Stomach (tissue), 9 donors: ENCODE data around the gene SPTLC2. TPM values are rescaled to one million over a fixed set of nuclear protein-coding genes. Genes with fewer than 3 reads are reported as not detected.

Experiments
- DNase-seq, 2 donors: peaks; one replicate each; pipeline versions ENCODE4 v3.0.0 to v3.0.0-alpha.2; 2013 to 2019
- H3K27ac ChIP-seq, 5 donors: fragments of 200-600 bp in 4 of 5; sonication (generic) in 4 of 5; one replicate each; pipeline ENCODE4 v1.5.1; 2013 to 2019; ENCODE audit warnings: mild to moderate bottlenecking in 1 of 5, moderate library complexity in 1 of 5
- H3K27me3 ChIP-seq, 3 donors: fragments of 200-600 bp; sonication (generic); one replicate each; pipeline ENCODE4 v1.5.1; 2017 to 2019; ENCODE audit warnings: mixed run types in 1 of 3
- H3K36me3 ChIP-seq, 4 donors: fragments of 200-600 bp; sonication (generic); 1 replicate in 3 of 4; 2 replicates in 1 of 4; pipeline ENCODE4 v1.5.1; 2016 to 2019
- H3K4me1 ChIP-seq, 4 donors: fragments of 200-600 bp; sonication (generic); one replicate each; pipeline ENCODE4 v1.5.1; 2016 to 2019
- H3K4me3 ChIP-seq, 4 donors: fragments of 200-600 bp; sonication (generic) in 3 of 4; one replicate each; pipeline ENCODE4 v1.5.1; 2016 to 2019; ENCODE audit warnings: mild to moderate bottlenecking in 1 of 4
- H3K9me3 ChIP-seq, 4 donors: fragments of 200-600 bp; sonication (generic); one replicate each; pipeline ENCODE4 v1.5.1; 2016 to 2019
- CTCF ChIP-seq, 7 experiments: fragments of 450-650 bp in 4 of 7; fragments of 200-600 bp in 3 of 7; sonication (generic) in 3 of 7; IDR thresholded peaks; one replicate each; pipeline ENCODE4 v1.5.1; 2016 to 2019; ENCODE audit warnings: antibody characterized with exemption in 7 of 7, control low read depth in 2 of 7, mild to moderate bottlenecking in 1 of 7
- EP300 ChIP-seq: sonication (generic); formaldehyde crosslinking; IDR thresholded peaks from one replicate; pipeline ENCODE4 v1.6.1; 2017; ENCODE audit warnings: antibody characterized with exemption
- POLR2A ChIP-seq, 4 donors: fragments of 450-650 bp; IDR thresholded peaks; one replicate each; pipeline ENCODE4 v1.6.1; 2016; ENCODE audit warnings: antibody characterized with exemption in 4 of 4, control low read depth in 2 of 4, mild to moderate bottlenecking in 1 of 4, moderate library complexity in 1 of 4
- POLR2AphosphoS5 ChIP-seq, 3 donors: sonication (generic); formaldehyde crosslinking; IDR thresholded peaks; one replicate each; pipeline ENCODE4 v1.6.1; 2016; ENCODE audit warnings: antibody characterized with exemption in 3 of 3
- WGBS, 5 donors: extraction: QIAGEN DNeasy Blood & Tissue Kit in 3 of 5; methylation state at CpG; one replicate each; pipeline versions ENCODE4 v1.1.5 to v1.1.7; 2013 to 2018; 5-methylcytosine and 5-hydroxymethylcytosine counted together
- intact Hi-C: fragments of 100-400 bp; cut with DNase I; formaldehyde crosslinking; loops from one replicate; pipeline ENCODE4 v1.15.1; 2023; ENCODE audit warnings: low total_unique reads
- polyA plus RNA-seq, 3 donors: library from polyadenylated mRNA; stranded (reverse); fragments of 200-250 nt; gene quantifications; one replicate each; pipeline ENCODE4 v1.2.3, GENCODE V29; 2013
- total RNA-seq, 5 donors: library from RNA; depleted of rRNA; stranded (reverse); fragments of >200 nt; gene quantifications; one replicate each; pipeline versions ENCODE4 v1.1.0 to v1.2.3, GENCODE V29; 2014 to 2016
- donor health status: healthy with polysubstance abuse.
- donor health status: Bipolar disorder and iron deficiency.
- donor health status: healthy.

Gene SPTLC2
- total and polyA plus RNA-seq, 8 donors = 3.4 to 97.5 (median 13.6) TPM

- H3K27ac ChIP-seq = no peak overlapping the region
- DNase-seq = no peak
- H3K27me3 ChIP-seq = peaks cover 0 to 7% (median 0%) of the 10 kb centered on the region in 3 donors
- no peaks in the 10 kb centered on the region for H3K9me3 ChIP-seq
- no peak overlapping the region for H3K4me3 ChIP-seq
- intact Hi-C loops = no loop called here
- no peaks in the 10 kb centered on the region for H3K4me1 ChIP-seq
- no peak for TF ChIP-seq POLR2A (IDR thresholded peaks at IDR 0.05)
- no peak for TF ChIP-seq POLR2AphosphoS5 (IDR thresholded peaks at IDR 0.05)
- TF ChIP-seq CTCF (IDR thresholded peaks at IDR 0.05) = no peak
- no peak for TF ChIP-seq EP300
- peaks cover 2 to 7% (median 7%) of the 10 kb centered on the region in 4 donors for H3K36me3 ChIP-seq
- WGBS, 5 donors = 59 to 70% (median 64%) methylated on average over 9 of the region's 9 CpGs
Observed at GRCh38 chr14:77474479-77475177, 141.8 kb downstream of the SPTLC2 start.

- no peak for TF ChIP-seq CTCF (IDR thresholded peaks at IDR 0.05)
- no peak for TF ChIP-seq POLR2AphosphoS5 (IDR thresholded peaks at IDR 0.05)
- TF ChIP-seq POLR2A (IDR thresholded peaks at IDR 0.05) = no peak
- no peak for TF ChIP-seq EP300
- Histone ChIP-seq H3K4me1 (no peaks in the 10 kb centered on the region), H3K9me3 (no peaks in the 10 kb centered on the region), H3K36me3 (peaks cover 9 to 14% (median 14%) of the 10 kb centered on the region in 4 donors), H3K27ac (no peak overlapping the region), H3K4me3 (no peak overlapping the region), H3K27me3 (peaks cover 0 to 7% (median 0%) of the 10 kb centered on the region in 3 donors)
- DNase-seq = no peak
- 59 to 76% (median 74%) methylated on average over 4 to 5 of the region's 5 CpGs for WGBS, 5 donors
- intact Hi-C loops = no loop called here
Observed at GRCh38 chr14:77473921-77474320, 142.5 kb downstream of the SPTLC2 start.

- no peak for DNase-seq
- Histone ChIP-seq H3K9me3 (no peaks in the 10 kb centered on the region), H3K4me3 (no peak overlapping the region), H3K4me1 (no peaks in the 10 kb centered on the region), H3K27ac (no peak overlapping the region), H3K36me3 (peaks cover 32 to 50% (median 50%) of the 10 kb centered on the region in 4 donors), H3K27me3 (peaks cover 0 to 7% (median 0%) of the 10 kb centered on the region in 3 donors)
- TF ChIP-seq CTCF (IDR thresholded peaks at IDR 0.05) (no peak), POLR2AphosphoS5 (IDR thresholded peaks at IDR 0.05) (no peak), EP300 (no peak), POLR2A (IDR thresholded peaks at IDR 0.05) (no peak)
- intact Hi-C loops = no loop called here
- 76 to 90% (median 85%) methylated on average over 5 of the region's 5 CpGs for WGBS, 5 donors
Observed at GRCh38 chr14:77470224-77470870, 146.1 kb downstream of the SPTLC2 start.

- H3K4me1 ChIP-seq = no peaks in the 10 kb centered on the region
- H3K4me3 ChIP-seq = no peak overlapping the region
- H3K27me3 ChIP-seq = peaks cover 0 to 3% (median 0%) of the 10 kb centered on the region in 3 donors
- WGBS, 5 donors = 76 to 94% (median 86%) methylated on average over 1 of the region's 1 CpG
- no peak for DNase-seq
- no peak for TF ChIP-seq POLR2A (IDR thresholded peaks at IDR 0.05)
- TF ChIP-seq EP300 = no peak
- no peak for TF ChIP-seq CTCF (IDR thresholded peaks at IDR 0.05)
- no peak for TF ChIP-seq POLR2AphosphoS5 (IDR thresholded peaks at IDR 0.05)
- H3K27ac ChIP-seq = no peak overlapping the region
- intact Hi-C loops = no loop called here
- peaks cover 40 to 58% (median 58%) of the 10 kb centered on the region in 4 donors for H3K36me3 ChIP-seq
- H3K9me3 ChIP-seq = no peaks in the 10 kb centered on the region
Observed at GRCh38 chr14:77469539-77469938, 146.9 kb downstream of the SPTLC2 start.
